GM12864 (cell line): ENCODE results near the gene TMEM218.

Experiments used
- DNase-seq: peaks from one replicate; pipeline ENCODE4 v3.0.0-alpha.2; 2011; ENCODE audit warnings: low read depth
- H3K4me3 ChIP-seq: 2 replicates; pipeline ENCODE4 v1.5.1; 2011; ENCODE audit warnings: mild to moderate bottlenecking, low read depth, low read length, control low read depth
- CTCF ChIP-seq: IDR thresholded peaks from 2 replicates; pipeline ENCODE4 v1.5.1; 2011; ENCODE audit warnings: low read depth, mild to moderate bottlenecking, moderate library complexity, low read length, control low read depth, inconsistent platforms; ENCODE audit errors: missing control alignments

TMEM218 gene

GRCh38 chr11:125141686-125142535, 30.5 kb upstream of the TMEM218 start:
- TF ChIP-seq CTCF, result peak; percentile 90
- no peak overlapping the region for H3K4me3 ChIP-seq
- no peak for DNase-seq

- no peak for TF ChIP-seq CTCF
- no peak overlapping the region for H3K4me3 ChIP-seq
- DNase-seq, result no peak
Observed at GRCh38 chr11:125141178-125141577, 29.8 kb upstream of the TMEM218 start.

- no peak overlapping the region for H3K4me3 ChIP-seq
- DNase-seq, result no peak
- no peak for TF ChIP-seq CTCF
Observed at GRCh38 chr11:125140233-125140632, 28.8 kb upstream of the TMEM218 start.

- no peak overlapping the region for H3K4me3 ChIP-seq
- TF ChIP-seq CTCF, result no peak
- no peak for DNase-seq
Observed at GRCh38 chr11:125139778-125140177, 28.4 kb upstream of the TMEM218 start.

GRCh38 chr11:125138966-125139365, 27.5 kb upstream of the TMEM218 start:
- no peak for DNase-seq
- TF ChIP-seq CTCF, result no peak
- H3K4me3 ChIP-seq, result no peak overlapping the region

GRCh38 chr11:125136001-125136400, 24.6 kb upstream of the TMEM218 start:
- H3K4me3 ChIP-seq, result no peak overlapping the region
- DNase-seq, result no peak
- TF ChIP-seq CTCF, result no peak

- DNase-seq, result no peak
- TF ChIP-seq CTCF, result no peak
- H3K4me3 ChIP-seq, result no peak overlapping the region
Observed at GRCh38 chr11:125132596-125132995, 21.2 kb upstream of the TMEM218 start.
